Measurements from ENCODE around the gene PLIN4. TPM values are rescaled to one million over a fixed set of nuclear protein-coding genes. Genes with fewer than 3 reads are reported as not detected.
A peak's percentile ranks its signal among the peaks of the same experiment; 100 is the strongest.

Gene PLIN4
- total and polyA plus RNA-seq, 9 of the 15 experiments (the other 6 are each of a cell fraction or from before 2014, with no cell fraction given) = 0.04 to 0.16 (median 0.07) TPM; not detected in 3

GRCh38 chr19:4471403-4472173 is 46.7 kb downstream of the PLIN4 start (continued):
- TF ChIP-seq HBP1 (CRISPR knock-in tag; IDR thresholded peaks at IDR 0.05) = no peak
- TF ChIP-seq CLOCK (CRISPR knock-in tag; IDR thresholded peaks at IDR 0.05; ENCODE audit: borderline replicate concordance) = no peak
- no peak for TF ChIP-seq ZNF146 (CRISPR knock-in tag; IDR thresholded peaks at IDR 0.05; ENCODE audit: unreplicated experiment)
- no peak for TF ChIP-seq ATF1 (CRISPR knock-in tag; IDR thresholded peaks at IDR 0.05)
- TF ChIP-seq ATF1 (tag; IDR thresholded peaks at IDR 0.05) = peak; percentile 92
- no peak for TF ChIP-seq ZNF75A (CRISPR knock-in tag; IDR thresholded peaks at IDR 0.05)
- no peak for TF ChIP-seq NR4A1 (CRISPR knock-in tag; IDR thresholded peaks at IDR 0.05)
- TF ChIP-seq NR4A1 (tag; IDR thresholded peaks at IDR 0.05) = no peak
- TF ChIP-seq SMARCA4 (IDR thresholded peaks at IDR 0.05) = no peak; the same call in 1 of the 2 replicates
- no peak for TF ChIP-seq HDAC6 (IDR thresholded peaks at IDR 0.05; ENCODE audit: low read depth, low read length)
- TF ChIP-seq ZNF644 (tag; IDR thresholded peaks at IDR 0.05; ENCODE audit: low read depth) = no peak
- no peak for TF ChIP-seq ZKSCAN3 (CRISPR knock-in tag; IDR thresholded peaks at IDR 0.05)
- no peak for TF ChIP-seq MLX (CRISPR knock-in tag; conservative IDR thresholded peaks at IDR 0.05)
- no peak for TF ChIP-seq GABPB2 (CRISPR knock-in tag; conservative IDR thresholded peaks at IDR 0.05)
- TF ChIP-seq CREB5 (CRISPR knock-in tag; IDR thresholded peaks at IDR 0.05) = no peak
- no peak for TF ChIP-seq SRSF3 (IDR thresholded peaks at IDR 0.05; ENCODE audit: insufficient read depth, low read length)
- TF ChIP-seq TRIM25 (IDR thresholded peaks at IDR 0.05; ENCODE audit: borderline replicate concordance) = no peak
- no peak for TF ChIP-seq PRMT5 (CRISPR knock-in tag; IDR thresholded peaks at IDR 0.05)
- peak; percentile 73; the same call in 1 of the 2 replicates for TF ChIP-seq SUPT5H (IDR thresholded peaks at IDR 0.05)

Measured in K562 (cell line).